NB4 (cell line): ENCODE results near the gene PRC1.

ENCODE experiments used
- MAX ChIP-seq: IDR thresholded peaks from 2 replicates; pipeline ENCODE4 v1.6.1; 2011; ENCODE audit warnings: low read depth, low read length
- POLR2A ChIP-seq: IDR thresholded peaks from 2 replicates; pipeline ENCODE4 v1.6.1; 2011; ENCODE audit warnings: mild to moderate bottlenecking; ENCODE audit not compliant: insufficient read length; ENCODE audit errors: extremely low read depth
- TF ChIP-seq, protein P1 (sequence below): IDR thresholded peaks from one replicate; pipeline ENCODE4 v1.5.1; 2012; ENCODE audit warnings: low read depth, low read length

- TF ChIP-seq, protein P1, sequence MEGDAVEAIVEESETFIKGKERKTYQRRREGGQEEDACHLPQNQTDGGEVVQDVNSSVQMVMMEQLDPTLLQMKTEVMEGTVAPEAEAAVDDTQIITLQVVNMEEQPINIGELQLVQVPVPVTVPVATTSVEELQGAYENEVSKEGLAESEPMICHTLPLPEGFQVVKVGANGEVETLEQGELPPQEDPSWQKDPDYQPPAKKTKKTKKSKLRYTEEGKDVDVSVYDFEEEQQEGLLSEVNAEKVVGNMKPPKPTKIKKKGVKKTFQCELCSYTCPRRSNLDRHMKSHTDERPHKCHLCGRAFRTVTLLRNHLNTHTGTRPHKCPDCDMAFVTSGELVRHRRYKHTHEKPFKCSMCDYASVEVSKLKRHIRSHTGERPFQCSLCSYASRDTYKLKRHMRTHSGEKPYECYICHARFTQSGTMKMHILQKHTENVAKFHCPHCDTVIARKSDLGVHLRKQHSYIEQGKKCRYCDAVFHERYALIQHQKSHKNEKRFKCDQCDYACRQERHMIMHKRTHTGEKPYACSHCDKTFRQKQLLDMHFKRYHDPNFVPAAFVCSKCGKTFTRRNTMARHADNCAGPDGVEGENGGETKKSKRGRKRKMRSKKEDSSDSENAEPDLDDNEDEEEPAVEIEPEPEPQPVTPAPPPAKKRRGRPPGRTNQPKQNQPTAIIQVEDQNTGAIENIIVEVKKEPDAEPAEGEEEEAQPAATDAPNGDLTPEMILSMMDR = no peak
- no peak for TF ChIP-seq POLR2A
- TF ChIP-seq MAX = no peak
Observed at GRCh38 chr15:90959894-90960293, 34.4 kb downstream of the PRC1 start.
